WERI-Rb-1 (cell line): Measurements from ENCODE around the gene SS18L1.

Source experiments
- DNase-seq: peaks from one replicate; pipeline ENCODE4 v3.0.0-alpha.2; 2020
- H3K27ac ChIP-seq: fragments of 250-450 bp; sonication (Bioruptor Pico); 2 replicates; pipeline ENCODE4 v1.5.1; 2020; ENCODE audit warnings: mild to moderate bottlenecking, moderate library complexity
- H3K27me3 ChIP-seq: fragments of 250-450 bp; sonication (Bioruptor Pico); 2 replicates; pipeline ENCODE4 v1.5.1; 2021; ENCODE audit warnings: mild to moderate bottlenecking, low read depth, moderate library complexity; ENCODE audit not compliant: insufficient read depth, severe bottlenecking
- H3K36me3 ChIP-seq: fragments of 250-450 bp; sonication (Bioruptor Pico); 2 replicates; pipeline ENCODE4 v1.5.1; 2020; ENCODE audit warnings: mild to moderate bottlenecking, moderate library complexity
- H3K4me3 ChIP-seq: 2 replicates; pipeline ENCODE4 v1.5.1; 2011; ENCODE audit warnings: low read depth, mild to moderate bottlenecking, control low read depth, low read length
- H3K9me3 ChIP-seq: fragments of 250-450 bp; sonication (Bioruptor Pico); 2 replicates; pipeline ENCODE4 v1.5.1; 2021; ENCODE audit warnings: mild to moderate bottlenecking, moderate library complexity; ENCODE audit not compliant: severe bottlenecking
- CTCF ChIP-seq: IDR thresholded peaks from 2 replicates; pipeline ENCODE4 v1.5.1; 2011; ENCODE audit warnings: low read depth, mild to moderate bottlenecking, control low read depth, inconsistent platforms, low read length

The SS18L1 gene

GRCh38 chr20:62193079-62194025 lies 49.8 kb downstream of the SS18L1 start:
- Histone ChIP-seq H3K4me3 (no peak overlapping the region), H3K27ac (no peak overlapping the region), H3K27me3 (no peaks in the 10 kb centered on the region), H3K36me3 (peaks cover 17% of the 10 kb centered on the region), H3K9me3 (no peaks in the 10 kb centered on the region)
- TF ChIP-seq CTCF, result no peak
- DNase-seq, result no peak

GRCh38 chr20:62195075-62195405 lies 51.5 kb downstream of the SS18L1 start:
- no peak for TF ChIP-seq CTCF
- Histone ChIP-seq H3K27ac (no peak overlapping the region), H3K27me3 (no peaks in the 10 kb centered on the region), H3K9me3 (no peaks in the 10 kb centered on the region), H3K36me3 (peaks cover 26% of the 10 kb centered on the region), H3K4me3 (no peak overlapping the region)
- DNase-seq, result no peak

- Histone ChIP-seq H3K36me3 (peaks cover 33% of the 10 kb centered on the region), H3K27ac (no peak overlapping the region), H3K4me3 (no peak overlapping the region), H3K9me3 (no peaks in the 10 kb centered on the region), H3K27me3 (no peaks in the 10 kb centered on the region)
- TF ChIP-seq CTCF, result no peak
- DNase-seq, result no peak
Measured at GRCh38 chr20:62195736-62196135, 52.2 kb downstream of the SS18L1 start.

GRCh38 chr20:62196286-62196685 lies 52.7 kb downstream of the SS18L1 start:
- Histone ChIP-seq H3K9me3 (no peaks in the 10 kb centered on the region), H3K27ac (no peak overlapping the region), H3K4me3 (no peak overlapping the region), H3K27me3 (no peaks in the 10 kb centered on the region), H3K36me3 (peaks cover 37% of the 10 kb centered on the region)
- no peak for TF ChIP-seq CTCF
- DNase-seq, result no peak

DNA sequence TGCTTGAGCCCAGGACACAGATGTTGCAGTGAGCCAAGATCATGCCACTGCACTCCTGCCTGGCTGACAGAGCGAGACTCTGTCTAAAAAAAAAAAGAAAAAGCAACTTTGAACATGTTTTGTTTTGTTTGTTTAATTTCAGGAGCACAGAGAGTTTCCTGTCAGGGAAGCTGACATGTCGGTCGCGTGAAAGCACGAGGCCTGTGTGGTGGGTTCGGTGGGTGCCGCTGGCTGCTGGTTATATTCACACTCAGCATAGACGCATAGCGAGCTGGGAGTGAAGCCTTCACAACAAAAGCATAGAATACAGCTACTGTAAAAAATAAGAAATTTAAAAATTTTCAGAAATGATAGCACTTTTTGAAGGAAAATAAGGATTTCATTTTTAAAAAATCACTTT lies 53.7 kb downstream of the SS18L1 start:
- peaks cover 41% of the 10 kb centered on the region for H3K36me3 ChIP-seq
- no peak for TF ChIP-seq CTCF
- H3K27ac ChIP-seq, result no peak overlapping the region
- H3K9me3 ChIP-seq, result no peaks in the 10 kb centered on the region
- no peak overlapping the region for H3K4me3 ChIP-seq
- DNase-seq, result no peak
- no peaks in the 10 kb centered on the region for H3K27me3 ChIP-seq

DNA sequence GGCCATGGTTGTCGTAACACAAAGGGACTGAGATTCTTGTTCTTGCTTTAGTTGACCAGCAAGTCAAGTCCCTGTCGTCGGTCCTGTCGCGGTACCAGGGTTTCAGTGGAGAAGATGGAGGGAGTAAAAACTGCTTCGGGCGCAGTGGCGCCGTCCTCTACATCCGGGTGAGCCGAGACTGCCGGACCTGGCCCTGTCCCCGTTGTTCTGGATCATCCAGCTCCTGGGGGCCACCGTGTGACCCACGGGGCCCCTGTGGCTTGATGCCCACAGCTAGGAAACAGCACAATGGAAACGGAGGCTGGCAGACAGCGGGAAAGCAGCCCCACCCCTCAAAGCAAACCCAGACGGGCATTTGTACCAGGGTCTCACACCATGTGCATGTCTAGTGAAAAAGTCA lies 54.2 kb downstream of the SS18L1 start:
- peaks cover 41% of the 10 kb centered on the region for H3K36me3 ChIP-seq
- no peak overlapping the region for H3K27ac ChIP-seq
- no peak for DNase-seq
- no peak for TF ChIP-seq CTCF
- no peaks in the 10 kb centered on the region for H3K9me3 ChIP-seq
- no peaks in the 10 kb centered on the region for H3K27me3 ChIP-seq
- H3K4me3 ChIP-seq, result no peak overlapping the region
